ENCODE data around the gene TMEM131.

DNA sequence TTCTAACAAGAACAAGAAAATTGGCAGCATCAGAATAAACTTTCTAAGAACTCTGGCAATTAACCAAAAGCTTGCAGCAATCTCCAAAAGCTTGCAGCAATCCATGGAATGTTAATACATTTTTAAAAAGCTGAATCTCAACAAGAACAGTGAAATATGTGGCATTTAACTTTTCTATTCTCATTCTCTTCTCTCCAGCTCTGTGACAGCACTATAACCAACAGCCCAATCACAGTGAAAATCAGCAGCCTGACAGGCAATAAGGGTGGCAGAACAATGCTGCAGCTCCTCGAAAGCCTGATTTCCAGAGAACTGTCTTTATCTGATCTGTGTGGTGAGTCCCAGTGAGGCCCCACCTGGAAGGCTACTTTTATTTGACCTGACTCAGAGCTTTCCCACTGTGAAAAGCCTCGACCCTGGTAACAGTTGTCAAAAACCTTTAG is 60.0 kb downstream of the TMEM131 start:
- TF ChIP-seq POLR2A (IDR thresholded peaks at IDR 0.05) (no peak), CTCF (IDR thresholded peaks at IDR 0.05) (no peak)

All from lower leg skin (tissue), 3 donors.